RCC 7860 (cell line): ENCODE data around the gene LTB.
"Not testable (repeated sequence)": the region's sequence is repeated elsewhere in the genome, so short reads cannot be mapped to it uniquely, and the experiment has no call there.

Experiments used
- DNase-seq: peaks from one replicate; pipeline ENCODE4 v3.0.0-alpha.2; 2015; ENCODE audit warnings: low spot score
- FAIRE-seq: peaks from 2 replicates; lab custom pipeline; 2012; peaks lifted over from hg19 to GRCh38; lab: Jason Lieb, UNC

Gene LTB

DNA sequence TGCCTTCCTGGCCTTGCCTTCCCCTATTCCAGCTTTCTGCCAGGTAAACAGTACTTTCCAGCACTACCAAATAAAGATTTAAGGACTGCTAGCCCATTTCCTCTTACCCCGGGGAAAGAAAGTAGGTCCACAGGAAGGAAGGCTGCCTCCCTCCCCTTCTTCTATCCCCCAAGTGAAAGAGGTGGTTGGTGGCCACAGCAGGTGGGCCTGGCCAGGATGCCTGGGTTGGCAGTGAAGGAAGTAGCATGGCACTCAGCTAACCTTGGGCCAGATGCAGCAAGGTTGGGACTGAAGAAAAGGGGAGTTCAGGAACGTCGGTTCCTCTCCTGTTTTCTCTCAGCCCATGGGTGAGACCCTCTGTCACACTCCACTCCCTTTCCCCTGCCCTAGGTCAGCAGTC lies 25.9 kb downstream of the LTB start:
- FAIRE-seq (no peak), DNase-seq (no peak)

DNA sequence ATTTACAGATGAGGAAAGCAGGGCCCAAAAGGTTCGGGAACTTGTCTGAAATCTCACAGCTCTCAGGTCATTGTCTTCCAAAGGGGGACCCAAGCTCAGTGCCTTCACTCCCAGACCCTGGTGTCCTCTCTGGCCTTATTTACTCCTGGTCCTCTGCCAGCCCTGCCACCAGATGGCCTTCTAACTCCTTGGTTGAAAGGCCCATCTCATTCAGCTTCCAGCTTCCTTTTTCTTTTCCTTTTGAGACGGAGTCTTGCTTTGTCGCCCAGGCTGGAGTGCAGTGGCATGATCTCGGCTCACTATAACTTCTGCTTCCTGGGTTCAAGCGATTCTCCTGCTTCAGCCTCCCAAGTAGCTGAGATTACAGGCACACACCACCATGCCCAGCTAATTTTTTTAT lies 30.9 kb downstream of the LTB start:
- DNase-seq, result peak; percentile 28
- not testable (repeated sequence) for FAIRE-seq

DNA sequence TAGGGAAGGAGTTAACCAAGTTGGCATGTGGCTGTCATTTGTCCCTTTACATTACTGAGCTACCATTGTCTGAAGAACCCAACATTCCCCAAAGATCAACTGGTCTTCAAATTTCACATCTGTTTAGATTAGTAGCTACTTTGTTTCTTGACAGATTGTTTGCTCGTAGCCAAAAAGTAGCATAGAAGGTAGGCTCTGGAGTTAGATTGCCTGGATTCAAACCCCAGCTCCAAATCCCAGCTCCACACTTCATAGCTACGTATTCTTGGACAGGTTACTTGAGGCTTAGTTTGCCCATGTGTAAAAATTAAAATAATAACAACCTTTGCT lies 33.7 kb downstream of the LTB start:
- FAIRE-seq (no peak), DNase-seq (no peak)

DNA sequence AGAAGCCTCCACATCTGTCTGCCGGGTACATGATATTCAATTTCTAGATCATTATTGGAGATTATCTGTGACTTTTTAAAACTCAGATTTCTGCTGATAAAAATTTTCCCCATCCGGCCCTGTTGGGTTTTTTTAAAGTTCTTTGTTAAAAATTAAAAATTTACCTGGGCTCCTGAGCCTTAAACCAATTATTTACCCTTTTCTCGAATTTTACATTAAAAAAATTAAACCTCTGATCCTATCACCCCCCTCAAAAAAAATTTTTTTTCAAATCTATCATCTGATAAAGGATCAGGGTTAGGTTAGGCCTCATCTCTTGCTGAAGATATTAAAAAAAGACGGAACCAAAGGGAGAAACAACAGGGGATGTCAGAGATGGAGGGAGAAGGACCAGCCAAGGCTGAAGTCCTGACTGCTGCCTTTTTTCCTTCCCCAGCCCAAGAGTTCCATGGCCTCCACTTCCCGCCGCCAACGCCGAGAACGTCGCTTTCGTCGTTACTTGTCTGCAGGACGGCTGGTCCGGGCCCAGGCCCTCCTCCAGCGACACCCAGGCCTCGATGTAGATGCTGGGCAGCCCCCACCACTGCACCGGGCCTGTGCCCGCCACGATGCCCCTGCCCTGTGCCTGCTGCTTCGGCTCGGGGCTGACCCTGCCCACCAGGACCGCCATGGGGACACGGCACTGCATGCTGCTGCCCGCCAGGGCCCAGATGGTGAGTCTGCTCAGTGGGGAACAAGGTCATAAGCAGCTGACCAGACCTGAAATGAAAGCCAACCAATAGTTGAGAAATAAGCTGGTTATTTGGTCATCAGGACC lies 34.3 kb downstream of the LTB start:
- DNase-seq, result no peak
- FAIRE-seq, result no peak

DNA sequence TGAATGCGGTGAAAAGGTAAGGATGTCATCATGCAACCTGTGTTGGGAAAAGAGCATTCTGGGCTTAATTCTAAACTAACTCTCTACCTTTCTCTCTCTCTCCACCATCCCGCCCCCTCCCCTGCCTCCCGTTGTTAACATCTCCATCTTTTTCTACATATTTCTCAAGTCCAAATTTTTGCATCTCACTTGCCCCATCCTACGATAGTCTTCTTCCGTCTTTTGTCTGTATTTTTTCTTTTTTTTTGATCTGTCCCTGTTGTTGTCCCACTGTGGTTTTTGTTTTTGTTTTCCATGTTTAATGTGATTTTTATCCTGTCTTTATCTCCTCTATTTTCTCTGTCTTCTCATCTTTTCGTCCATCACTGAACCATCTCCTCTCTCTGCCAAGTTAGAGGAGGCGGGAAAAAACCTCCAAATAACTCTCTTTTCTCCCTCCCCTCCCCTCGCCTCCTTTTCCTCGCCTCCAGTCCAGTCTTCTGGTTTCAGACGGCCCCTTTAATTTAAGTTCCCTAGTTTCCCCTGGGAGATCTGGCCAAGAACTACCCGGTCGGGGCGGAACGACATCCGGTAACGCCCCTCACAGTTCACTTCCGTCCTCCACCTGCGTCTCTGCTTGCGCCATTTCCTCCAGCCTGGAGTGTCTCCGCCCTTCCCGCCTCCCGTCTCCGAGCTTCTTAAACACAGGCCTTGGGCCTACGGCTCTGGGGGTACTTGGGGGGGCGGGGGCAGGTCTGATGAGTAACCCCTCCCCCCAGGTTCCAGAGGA lies 35.1 kb downstream of the LTB start, which contains the start of gene NFKBIL1:
NFKBIL1 (plus strand) TSS at position 651 of the 769 bp plus-strand sequence; CDS start at position 738, 87 bp downstream.
- FAIRE-seq, result peak; percentile 29

DNA sequence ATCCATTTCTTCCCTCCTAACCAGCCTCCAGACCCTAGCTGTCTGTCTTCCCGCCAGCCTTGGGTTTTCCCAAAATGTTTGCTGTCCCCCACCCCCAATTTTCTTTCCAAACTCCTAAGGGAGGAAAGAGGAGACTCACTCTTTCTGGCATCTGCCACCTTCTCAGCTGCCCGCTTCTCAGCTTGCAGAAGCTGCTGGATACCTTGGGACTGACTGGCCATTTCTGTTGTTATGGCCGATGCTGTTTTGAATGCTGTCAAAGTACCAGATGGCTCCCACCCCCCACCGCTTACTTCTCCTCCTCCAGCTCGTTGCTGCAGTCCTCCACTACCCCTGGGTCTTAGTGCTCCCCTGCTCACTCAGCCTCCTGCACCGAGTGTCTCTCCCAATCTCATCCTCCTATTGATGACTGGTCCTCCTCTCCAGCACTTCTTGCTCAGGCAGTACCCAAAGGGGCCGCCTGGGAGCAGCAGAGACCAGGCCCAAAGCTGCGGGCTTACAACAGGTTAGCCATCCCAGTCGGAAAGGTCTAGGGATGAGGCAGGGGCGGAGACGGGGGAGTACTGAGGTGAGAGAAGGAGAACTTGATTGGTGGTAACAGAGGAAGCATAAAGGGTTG lies 35.8 kb downstream of the LTB start, which contains the start of gene ATP6V1G2:
ATP6V1G2 (minus strand) TSS at position 270 of the 619 bp plus-strand sequence; CDS start at position 221, 49 bp downstream.
- peak; percentile 76 for DNase-seq
- FAIRE-seq, result no peak

More for the DNA sequence above, 35.1 kb downstream of the LTB start, which contains the start of gene NFKBIL1:
- peak; percentile 89 for DNase-seq

DNA sequence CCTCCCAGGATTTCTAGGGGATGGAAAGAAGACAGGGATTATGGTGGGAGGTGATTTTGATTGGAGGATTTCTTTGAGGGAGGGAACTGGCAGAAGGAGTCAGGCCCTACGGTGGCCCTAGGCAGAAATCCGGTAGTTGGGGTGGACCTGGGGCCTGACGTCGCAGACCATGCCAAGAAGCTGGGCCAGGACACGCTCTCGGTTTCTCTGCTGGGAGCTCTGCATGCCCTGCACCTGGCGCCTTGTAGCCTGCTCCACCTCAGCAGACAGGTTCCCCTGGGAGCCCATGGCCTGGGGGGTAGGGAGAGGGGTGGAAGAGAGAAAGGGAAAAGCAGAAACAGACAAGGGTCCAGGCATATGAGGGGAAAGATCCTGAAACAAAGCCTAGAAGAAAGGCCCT lies 36.9 kb downstream of the LTB start:
- FAIRE-seq (no peak), DNase-seq (no peak)

DNA sequence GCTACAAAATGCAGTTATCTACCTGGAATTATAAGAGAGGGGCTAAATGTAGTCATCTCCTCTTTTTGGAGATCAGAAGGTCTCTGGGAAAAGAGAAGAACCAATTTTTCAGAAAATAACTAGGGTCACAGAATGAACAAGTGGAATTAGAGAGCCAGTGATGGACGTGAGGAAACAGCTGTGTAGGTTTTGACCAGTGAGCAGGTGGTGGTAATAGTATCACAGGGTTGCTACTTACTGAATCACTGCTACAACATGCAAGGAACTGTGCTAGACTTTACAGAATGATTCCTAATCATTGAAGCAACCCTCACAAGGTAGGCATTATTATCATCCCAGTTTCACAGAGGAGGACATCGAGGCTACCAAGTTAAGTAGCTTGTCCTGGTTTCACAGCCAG lies 37.5 kb downstream of the LTB start:
- FAIRE-seq (no peak), DNase-seq (no peak)

DNA sequence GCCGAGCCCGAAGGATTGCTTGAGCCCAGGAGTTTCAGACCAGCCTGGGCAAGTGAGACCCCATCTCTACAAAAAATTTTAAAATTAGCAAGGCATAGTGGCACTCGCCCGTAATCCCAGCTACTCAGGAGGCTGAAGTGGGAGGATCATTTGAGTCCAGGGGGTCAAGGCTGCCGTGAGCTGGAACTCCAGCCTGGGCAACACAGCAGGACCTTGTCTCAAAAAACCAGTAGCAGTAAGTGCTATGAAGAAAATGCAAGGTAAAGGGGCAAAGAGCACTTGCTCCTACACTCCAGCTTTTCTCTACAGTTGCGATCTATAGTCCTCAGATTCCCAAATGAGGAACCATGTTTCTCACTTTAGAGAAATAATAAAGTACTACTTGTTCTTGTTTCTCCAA lies 38.6 kb downstream of the LTB start:
- no peak for FAIRE-seq

DNA sequence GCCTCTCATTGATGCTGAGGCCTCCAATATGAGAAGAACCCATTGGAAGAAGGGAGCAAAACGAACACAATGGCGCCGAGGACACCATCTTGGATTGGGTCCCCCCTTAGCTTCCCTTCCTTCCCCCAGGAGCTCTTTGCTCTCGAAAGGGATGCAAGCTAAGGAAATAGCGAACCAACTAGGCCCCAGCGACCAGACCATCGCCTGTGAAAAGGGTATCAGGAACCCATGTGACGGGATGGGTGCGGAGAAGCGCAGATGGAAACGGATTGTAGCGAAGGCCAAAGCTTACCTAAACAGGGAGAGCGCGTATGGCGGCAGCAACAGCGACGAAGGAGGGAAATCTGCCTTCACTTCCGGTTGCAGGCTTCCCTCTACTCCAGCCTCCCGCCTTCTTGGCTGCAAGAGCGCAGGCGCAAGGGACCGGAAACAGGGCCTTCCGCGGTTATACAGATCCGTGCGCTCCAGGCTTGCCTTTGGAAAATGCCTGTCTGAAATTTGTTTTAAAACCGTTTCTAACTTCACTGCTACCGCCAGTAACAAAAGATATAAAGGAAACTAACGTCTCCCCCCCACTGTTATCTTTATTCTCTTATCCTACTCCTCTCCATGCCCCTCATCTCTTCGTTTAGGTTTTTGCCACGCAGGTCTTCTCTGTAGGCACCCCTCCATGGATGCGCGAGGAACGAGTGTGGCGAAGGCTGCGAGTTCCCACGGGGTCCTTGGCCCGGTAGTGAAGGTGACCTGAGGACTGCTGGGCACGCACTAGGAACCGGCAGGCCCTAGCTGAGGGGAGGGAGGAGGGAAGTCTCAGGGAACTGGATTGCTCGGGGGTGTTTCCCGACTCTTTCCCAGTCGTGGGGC lies 40.3 kb downstream of the LTB start, which contains the start of gene DDX39B:
DDX39B (minus strand) TSS at position 346 of the 864 bp plus-strand sequence. CDS start 1,471 bp downstream, outside the sequence.
- peak; percentile 90 for DNase-seq
- peak; percentile 56 for FAIRE-seq

More for the DNA sequence above, 38.6 kb downstream of the LTB start:
- no peak for DNase-seq

DNA sequence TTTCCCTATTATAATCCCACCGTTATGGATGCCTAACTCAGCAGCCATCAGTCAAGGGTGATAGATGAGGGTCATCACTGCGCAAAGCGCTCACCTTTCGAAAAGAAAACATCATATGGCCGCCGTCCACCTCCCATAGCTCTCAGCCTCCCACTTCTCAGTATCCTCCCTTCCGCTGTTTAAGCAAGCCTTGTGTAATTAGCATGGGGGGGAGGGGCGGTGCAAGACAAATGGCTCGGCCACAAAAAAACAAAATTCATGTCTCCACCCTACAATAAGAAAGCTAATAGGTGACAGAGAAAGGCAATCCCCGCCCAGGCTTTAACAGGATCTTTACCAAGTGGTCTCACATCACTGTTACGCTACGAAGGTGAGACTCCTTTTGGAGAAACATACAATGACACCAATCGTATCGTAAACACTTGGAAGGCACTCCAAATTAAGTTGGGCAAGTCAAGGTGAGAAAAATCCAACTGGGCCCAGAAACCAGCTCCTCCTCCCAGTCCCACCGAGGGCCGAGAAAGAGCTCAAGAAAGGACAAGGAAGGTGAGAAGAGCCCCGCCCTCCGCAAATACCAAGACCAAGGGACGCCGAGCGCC lies 41.1 kb downstream of the LTB start:
- DNase-seq (no peak), FAIRE-seq (no peak)

DNA sequence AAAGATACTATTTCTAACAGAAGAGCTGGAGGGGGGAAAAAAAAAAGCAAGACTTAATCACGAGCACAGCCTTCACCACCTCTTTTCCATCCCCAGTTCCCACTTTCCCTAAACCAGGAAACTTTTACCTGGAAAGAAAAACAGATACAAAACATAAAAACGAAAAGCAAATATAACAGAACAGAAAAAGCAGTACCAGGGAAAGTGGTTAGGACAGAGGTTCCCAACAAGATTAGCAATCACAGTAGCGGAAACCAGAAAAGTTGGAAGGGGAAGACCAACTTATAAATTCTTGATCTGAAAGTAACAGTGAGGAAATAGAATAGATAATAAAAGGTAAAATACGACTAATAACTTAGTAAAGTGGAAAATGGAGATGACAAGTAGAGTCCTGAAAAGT lies 41.6 kb downstream of the LTB start:
- no peak for DNase-seq
- FAIRE-seq, result no peak

DNA sequence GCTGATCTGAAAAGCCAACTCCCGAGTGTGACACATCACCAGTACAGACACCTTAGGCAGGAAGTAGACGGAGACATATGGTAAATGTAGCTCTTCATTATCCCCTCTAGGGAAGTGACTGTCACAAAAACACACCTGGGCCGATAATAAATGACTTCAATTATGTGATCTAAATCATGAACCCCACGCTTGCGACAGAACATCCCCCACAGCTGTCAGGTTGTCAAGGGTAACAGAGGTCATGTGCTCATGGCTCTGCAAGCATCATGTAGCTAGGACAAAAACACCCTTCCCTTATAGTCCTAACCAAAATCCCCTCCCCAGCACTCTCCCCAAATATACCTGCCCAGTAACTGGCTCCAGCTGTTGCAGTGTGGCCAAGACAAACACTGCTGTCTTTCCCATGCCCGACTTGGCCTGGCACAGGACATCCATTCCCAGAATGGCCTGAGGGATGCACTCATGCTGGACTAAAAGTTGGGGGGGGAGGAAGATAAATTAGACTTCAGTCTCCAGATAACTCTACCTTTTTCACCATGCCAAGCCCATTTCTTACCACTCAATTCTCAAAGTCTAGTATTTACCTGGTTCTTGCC lies 43.3 kb downstream of the LTB start:
- DNase-seq (no peak), FAIRE-seq (no peak)

DNA sequence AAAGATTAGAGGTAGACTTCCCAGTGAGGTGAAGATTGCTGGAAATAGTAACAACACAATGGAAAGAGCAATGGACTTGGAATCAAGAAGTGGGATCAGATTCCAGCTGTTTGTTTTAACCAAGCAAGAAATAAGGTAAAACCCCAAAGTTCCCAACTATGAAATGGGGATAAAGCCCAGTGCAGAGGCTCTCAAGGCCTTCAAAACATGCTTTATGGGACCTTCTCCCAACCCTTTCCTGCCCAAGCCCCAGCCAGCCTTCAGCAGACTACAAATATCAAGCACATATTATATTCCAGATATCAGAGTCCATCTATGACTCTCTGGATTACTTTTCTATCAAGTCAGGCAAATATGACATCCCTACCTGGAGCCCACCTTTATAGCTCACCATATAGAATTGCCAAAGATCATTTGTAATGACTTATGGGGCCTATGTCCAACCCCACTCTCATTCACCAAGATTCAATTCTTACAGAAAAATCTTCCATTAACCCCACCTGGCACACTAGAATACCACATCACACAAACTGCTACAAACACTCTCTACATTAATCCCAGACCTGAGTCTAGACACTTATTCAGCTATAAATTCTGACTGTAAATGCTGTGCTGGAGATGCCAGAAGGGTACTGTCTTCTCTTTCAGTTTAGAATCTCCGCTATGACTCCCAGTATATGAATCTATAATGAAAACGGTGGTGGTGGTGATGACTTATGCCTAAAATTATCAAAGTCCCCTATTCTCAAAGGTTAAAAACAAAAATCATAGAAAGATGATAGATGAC lies 46.5 kb downstream of the LTB start:
- no peak for FAIRE-seq

DNA sequence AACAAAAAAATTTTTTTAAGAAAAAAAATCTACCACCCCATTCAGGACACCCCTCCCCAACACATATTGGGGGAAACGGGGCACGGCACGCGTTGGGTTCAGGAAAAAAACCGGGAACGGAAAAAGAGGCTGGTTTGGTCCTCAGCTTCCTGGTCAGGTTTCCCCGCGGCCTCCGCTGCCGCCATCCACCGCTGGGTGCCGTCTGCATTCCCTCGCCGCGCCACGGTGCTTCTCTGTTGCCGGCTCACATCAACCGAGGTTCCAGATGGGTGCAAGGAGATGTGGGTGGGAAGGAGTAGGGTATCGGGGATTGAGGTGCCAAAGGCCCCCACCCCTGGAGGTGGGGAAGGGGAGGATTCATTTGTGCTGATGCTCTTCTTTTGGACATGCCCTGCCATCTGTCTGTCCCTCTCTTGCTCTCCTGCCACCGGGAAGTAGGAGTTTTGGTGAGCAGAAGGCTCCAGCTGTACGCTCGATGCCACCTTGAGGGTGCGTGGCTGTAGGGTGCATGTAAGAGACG lies 47.6 kb downstream of the LTB start:
- FAIRE-seq, result no peak

More for the DNA sequence above, 46.5 kb downstream of the LTB start:
- DNase-seq, result no peak

DNA sequence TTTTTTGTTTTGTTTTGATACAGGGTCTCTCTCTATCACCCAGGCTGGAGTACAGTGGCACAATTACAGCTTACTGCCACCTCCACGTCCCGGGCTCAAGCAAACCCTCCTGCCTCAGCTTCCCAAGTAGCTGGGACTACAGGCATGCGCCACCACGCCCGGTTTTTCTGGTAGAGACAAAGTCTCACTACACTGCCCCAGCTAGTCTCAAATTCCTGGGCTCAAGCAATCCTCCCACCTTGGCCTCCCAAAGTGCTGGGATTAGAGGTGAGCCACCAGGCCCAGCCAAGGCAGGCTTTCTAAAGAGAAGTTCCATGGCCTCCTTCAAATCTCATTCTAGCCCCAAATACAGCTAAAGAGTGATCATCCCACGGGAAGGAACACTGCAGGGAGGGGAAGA lies 48.2 kb downstream of the LTB start:
- no peak for FAIRE-seq
- DNase-seq, result no peak

More for the DNA sequence above, 47.6 kb downstream of the LTB start:
- no peak for DNase-seq

DNA sequence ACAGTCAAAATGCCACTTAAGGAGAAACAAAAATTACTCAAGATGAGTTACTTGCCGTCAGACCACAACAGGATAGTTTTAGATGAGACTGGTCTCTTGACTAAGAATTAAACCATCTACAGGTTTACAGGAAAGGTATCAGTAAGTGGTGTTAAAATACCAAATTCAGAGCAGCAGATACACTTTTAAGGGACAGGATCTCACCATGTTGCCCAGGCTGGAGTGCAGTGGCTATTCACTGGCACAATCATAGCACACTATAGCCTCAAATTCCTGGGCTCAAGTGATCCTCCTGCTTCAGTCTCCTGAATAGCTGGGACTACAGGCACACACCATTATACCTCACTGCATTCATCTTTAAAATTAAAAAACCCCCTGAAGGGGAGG lies 48.8 kb downstream of the LTB start:
- no peak for FAIRE-seq
- DNase-seq, result no peak

DNA sequence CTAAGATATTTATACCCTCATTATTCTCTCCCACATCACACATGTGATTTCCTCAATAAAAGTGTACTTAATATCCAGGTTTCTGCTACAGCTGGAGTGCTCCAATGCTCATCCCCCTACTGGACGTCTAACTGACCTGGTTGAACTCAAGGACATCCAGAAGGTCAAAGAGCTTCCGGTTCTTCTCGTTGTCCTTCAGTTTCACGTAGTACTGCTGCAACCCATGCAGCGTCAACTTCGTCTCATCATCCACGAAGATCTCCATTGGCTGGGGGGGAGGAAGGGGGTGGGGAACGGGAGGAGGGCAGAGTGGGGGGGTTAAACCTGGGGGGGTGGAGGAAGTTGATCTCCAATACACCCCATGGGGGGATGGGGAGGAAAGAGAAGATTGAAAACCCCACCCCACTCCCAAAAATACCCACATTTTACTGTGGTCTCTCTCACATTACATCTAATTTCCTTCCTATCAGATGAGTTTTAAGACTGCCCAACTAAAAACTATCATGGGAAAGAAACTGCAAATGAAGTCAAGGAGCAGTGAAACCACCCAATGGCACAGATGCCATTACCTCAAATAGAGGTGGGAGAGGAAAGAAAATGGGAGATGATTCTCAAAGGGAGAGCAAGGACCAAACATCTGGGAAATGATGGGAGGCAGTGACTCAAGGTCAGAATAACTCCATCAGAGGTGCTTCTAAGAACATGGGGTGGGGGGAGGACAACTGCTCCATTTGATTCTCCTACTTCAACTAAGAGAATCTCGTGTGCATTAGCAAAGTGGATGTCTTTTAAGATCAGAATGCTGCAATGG lies 49.4 kb downstream of the LTB start:
- no peak for FAIRE-seq
- no peak for DNase-seq
